ENCODE results near the gene IRF8. TPM values are rescaled to one million over a fixed set of nuclear protein-coding genes. Genes with fewer than 3 reads are reported as not detected.

Gene IRF8
- total RNA-seq, 2 donors from 2014 or later, result 5.4 to 22.8 TPM

DNA sequence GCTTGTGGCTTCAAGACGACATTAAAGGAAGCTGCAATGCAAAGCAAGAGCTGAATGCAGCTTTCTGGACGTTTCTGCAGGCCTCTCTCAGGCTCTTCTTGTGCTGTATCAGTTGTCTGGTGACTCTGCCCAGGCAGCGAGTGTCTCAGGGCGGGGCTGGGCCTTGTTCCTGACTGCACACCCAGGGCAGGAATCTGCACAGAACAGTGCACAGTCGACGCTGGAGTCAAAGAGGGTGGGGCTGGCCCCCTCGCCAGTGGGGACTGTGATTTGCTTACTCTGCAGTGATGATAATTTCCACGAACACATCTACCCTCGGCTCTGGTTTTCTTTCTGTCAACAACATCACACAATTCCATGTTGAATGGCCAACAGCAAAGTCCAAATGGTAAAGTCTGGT is 60.7 kb downstream of the IRF8 start:
- Mint-ChIP-seq H3K4me3 (no peak overlapping the region), H3K36me3 (ENCODE audit: low read depth) (no peaks in the 10 kb centered on the region), H3K4me1 (peaks cover 7% of the 10 kb centered on the region), H3K27ac (no peak overlapping the region), H3K27me3 (peaks cover 22% of the 10 kb centered on the region)
- H3K9me3 ChIP-seq (ENCODE audit: control insufficient read depth, low read length, poor library complexity, severe bottlenecking), result no peaks in the 10 kb centered on the region
- ATAC-seq (no peak), DNase-seq (no peak)

GRCh38 chr16:85960486-85961046 is 61.6 kb downstream of the IRF8 start:
- DNase-seq, result no peak
- Mint-ChIP-seq H3K36me3 (ENCODE audit: low read depth) (no peaks in the 10 kb centered on the region), H3K4me3 (no peak overlapping the region), H3K27ac (no peak overlapping the region), H3K4me1 (peaks cover 7% of the 10 kb centered on the region), H3K27me3 (peaks cover 22% of the 10 kb centered on the region)
- H3K9me3 ChIP-seq (ENCODE audit: control insufficient read depth, low read length, poor library complexity, severe bottlenecking), result no peaks in the 10 kb centered on the region
- no peak for ATAC-seq

- Mint-ChIP-seq H3K27ac (peak overlapping the region; percentile 34), H3K4me3 (no peak overlapping the region), H3K4me1 (no peaks in the 10 kb centered on the region), H3K27me3 (peaks cover 10% of the 10 kb centered on the region), H3K36me3 (ENCODE audit: low read depth) (no peaks in the 10 kb centered on the region)
- H3K9me3 ChIP-seq (ENCODE audit: control insufficient read depth, low read length, poor library complexity, severe bottlenecking), result no peaks in the 10 kb centered on the region
- DNase-seq (no peak), ATAC-seq (no peak)
These were observed 63.3 kb downstream of the IRF8 start for GRCh38 chr16:85961988-85962915.

DNA sequence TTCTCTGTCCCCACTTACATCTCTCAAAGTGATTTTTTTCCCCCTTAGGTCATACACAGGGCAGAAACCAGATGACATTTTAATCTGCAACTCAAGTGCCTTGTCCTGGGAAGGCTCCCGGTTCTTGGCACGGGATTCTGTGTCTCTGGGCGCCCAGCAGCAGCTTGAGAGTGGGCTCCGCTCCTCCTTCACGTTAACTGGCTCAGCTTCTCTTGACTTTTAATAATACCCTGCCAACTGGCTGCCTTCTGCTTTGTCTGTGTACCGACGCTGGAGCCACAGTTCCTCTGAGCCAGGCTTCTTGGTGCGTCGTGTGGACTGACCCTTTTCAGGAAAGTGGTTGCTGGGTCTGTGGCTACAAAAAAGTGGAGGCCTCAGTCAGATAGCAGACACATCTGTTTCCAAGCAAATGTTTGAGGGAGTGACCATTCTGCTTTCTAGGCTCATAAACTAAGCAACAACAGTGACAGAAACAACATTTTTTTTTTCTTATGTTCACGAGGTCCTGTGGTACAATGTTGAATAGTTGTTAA is 64.9 kb downstream of the IRF8 start:
- H3K27ac Mint-ChIP-seq, result no peak overlapping the region
- peaks cover 3% of the 10 kb centered on the region for H3K4me1 Mint-ChIP-seq
- no peak for ATAC-seq
- no peak for DNase-seq
- H3K4me3 Mint-ChIP-seq, result no peak overlapping the region
- H3K9me3 ChIP-seq (ENCODE audit: control insufficient read depth, low read length, poor library complexity, severe bottlenecking), result no peaks in the 10 kb centered on the region
- H3K36me3 Mint-ChIP-seq (ENCODE audit: low read depth), result no peaks in the 10 kb centered on the region
- H3K27me3 Mint-ChIP-seq, result peaks cover 10% of the 10 kb centered on the region

DNA sequence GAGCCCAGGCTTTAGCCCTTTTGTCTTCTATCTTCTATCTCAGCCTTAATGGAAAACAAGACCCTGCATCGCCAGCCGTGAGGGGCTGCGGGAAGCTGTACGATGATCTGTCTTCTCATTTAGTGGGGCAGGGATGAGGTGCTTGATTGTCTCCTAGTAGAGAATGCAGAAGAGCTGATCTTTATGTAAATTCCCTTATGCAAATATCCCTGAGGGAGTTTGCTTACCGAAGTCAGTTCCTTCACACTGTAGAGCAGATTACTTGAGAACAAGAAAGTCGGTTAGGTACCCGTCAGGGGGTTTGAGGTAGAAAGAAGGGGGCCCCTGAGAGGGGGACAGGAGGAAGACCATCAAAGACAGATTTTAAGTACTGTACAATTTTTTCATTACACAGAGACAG is 66.2 kb downstream of the IRF8 start:
- ATAC-seq, result peak; percentile 55
- DNase-seq, result no peak
- Mint-ChIP-seq H3K27me3 (peaks cover 10% of the 10 kb centered on the region), H3K27ac (no peak overlapping the region), H3K4me3 (no peak overlapping the region), H3K4me1 (peaks cover 11% of the 10 kb centered on the region), H3K36me3 (ENCODE audit: low read depth) (no peaks in the 10 kb centered on the region)
- no peaks in the 10 kb centered on the region for H3K9me3 ChIP-seq (ENCODE audit: control insufficient read depth, low read length, poor library complexity, severe bottlenecking)

DNA sequence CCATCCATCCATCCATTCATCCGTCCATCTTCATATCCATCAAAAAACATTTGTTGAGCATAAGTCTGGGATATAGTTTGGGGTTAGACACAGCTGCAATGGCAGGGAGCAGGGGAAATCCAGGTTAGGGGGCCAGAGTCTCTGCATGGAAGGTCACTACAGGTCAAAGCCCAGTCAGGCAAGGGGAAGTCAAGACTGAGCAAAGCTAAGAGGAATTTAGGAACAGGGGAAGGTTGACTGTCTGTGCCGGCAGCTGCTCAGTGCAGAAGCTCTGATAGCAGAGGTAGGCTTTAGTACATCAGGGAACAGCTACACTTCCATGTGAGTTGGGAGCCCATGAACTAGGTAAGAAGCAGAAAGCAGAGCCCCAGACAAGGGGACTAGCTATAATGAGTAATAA is 68.1 kb downstream of the IRF8 start:
- H3K36me3 Mint-ChIP-seq (ENCODE audit: low read depth), result no peaks in the 10 kb centered on the region
- H3K4me1 Mint-ChIP-seq, result peaks cover 14% of the 10 kb centered on the region
- no peak overlapping the region for H3K27ac Mint-ChIP-seq
- no peaks in the 10 kb centered on the region for H3K9me3 ChIP-seq (ENCODE audit: control insufficient read depth, low read length, poor library complexity, severe bottlenecking)
- no peak overlapping the region for H3K4me3 Mint-ChIP-seq
- ATAC-seq (no peak), DNase-seq (no peak)
- peaks cover 5% of the 10 kb centered on the region for H3K27me3 Mint-ChIP-seq

GRCh38 chr16:85968041-85968920 is 69.3 kb downstream of the IRF8 start:
- Mint-ChIP-seq H3K4me1 (peaks cover 14% of the 10 kb centered on the region), H3K4me3 (no peak overlapping the region), H3K36me3 (ENCODE audit: low read depth) (no peaks in the 10 kb centered on the region), H3K27me3 (no peaks in the 10 kb centered on the region), H3K27ac (no peak overlapping the region)
- H3K9me3 ChIP-seq (ENCODE audit: control insufficient read depth, low read length, poor library complexity, severe bottlenecking), result no peaks in the 10 kb centered on the region
- DNase-seq (no peak), ATAC-seq (no peak)

- Mint-ChIP-seq H3K36me3 (ENCODE audit: low read depth) (no peaks in the 10 kb centered on the region), H3K4me3 (no peak overlapping the region), H3K27ac (no peak overlapping the region), H3K4me1 (peaks cover 14% of the 10 kb centered on the region), H3K27me3 (no peaks in the 10 kb centered on the region)
- ATAC-seq, result no peak
- no peaks in the 10 kb centered on the region for H3K9me3 ChIP-seq (ENCODE audit: control insufficient read depth, low read length, poor library complexity, severe bottlenecking)
- DNase-seq, result no peak
These were observed 70.2 kb downstream of the IRF8 start for GRCh38 chr16:85969159-85969558.

DNA sequence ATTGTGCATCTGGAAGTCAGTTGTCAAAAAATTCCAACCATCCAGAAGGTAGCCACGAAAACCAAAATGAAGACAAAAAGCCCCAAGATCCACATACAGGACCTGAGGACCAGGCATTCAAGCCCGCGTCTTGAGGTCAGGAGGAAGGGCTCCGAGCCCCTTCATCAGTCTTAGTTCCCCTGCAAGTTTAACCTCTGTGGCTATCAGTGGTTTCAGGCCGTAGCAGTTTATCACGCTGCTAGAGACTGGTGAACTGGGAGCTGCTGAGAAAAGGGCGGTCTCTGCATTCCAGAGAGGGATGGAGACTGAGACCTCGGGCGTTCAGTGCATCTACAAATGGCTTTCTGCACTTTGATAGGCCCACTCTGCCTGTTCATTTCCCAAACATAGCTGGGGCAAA is 70.6 kb downstream of the IRF8 start:
- ATAC-seq (no peak), DNase-seq (no peak)
- Mint-ChIP-seq H3K4me1 (peaks cover 14% of the 10 kb centered on the region), H3K27me3 (no peaks in the 10 kb centered on the region), H3K27ac (peak overlapping the region; percentile 34), H3K36me3 (ENCODE audit: low read depth) (no peaks in the 10 kb centered on the region), H3K4me3 (no peak overlapping the region)
- H3K9me3 ChIP-seq (ENCODE audit: control insufficient read depth, low read length, poor library complexity, severe bottlenecking), result no peaks in the 10 kb centered on the region

- Mint-ChIP-seq H3K36me3 (ENCODE audit: low read depth) (no peaks in the 10 kb centered on the region), H3K4me3 (no peak overlapping the region), H3K27ac (peak overlapping the region; percentile 34), H3K4me1 (peaks cover 15% of the 10 kb centered on the region), H3K27me3 (no peaks in the 10 kb centered on the region)
- DNase-seq (no peak), ATAC-seq (no peak)
- no peaks in the 10 kb centered on the region for H3K9me3 ChIP-seq (ENCODE audit: control insufficient read depth, low read length, poor library complexity, severe bottlenecking)
These were observed 71.2 kb downstream of the IRF8 start for GRCh38 chr16:85970016-85970733.

DNA sequence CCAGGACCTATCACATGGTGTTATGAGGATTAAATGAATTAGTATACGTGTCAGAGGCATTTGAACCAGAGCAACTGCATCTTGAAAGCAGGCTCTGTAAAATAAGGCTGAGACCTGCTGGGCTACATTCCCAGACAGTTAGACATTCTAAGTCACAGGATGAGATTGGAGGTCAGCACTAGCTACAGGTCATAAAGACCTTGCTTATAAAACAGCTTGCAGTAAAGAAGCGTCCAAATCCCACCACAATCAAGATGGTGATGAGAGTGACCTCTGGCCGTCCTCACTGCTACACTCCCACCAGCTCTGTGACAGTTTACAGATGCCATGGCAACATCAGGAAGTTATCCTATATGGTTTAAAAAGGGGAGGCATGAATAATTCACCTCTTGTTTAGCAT is 71.8 kb downstream of the IRF8 start:
- no peak for ATAC-seq
- Mint-ChIP-seq H3K36me3 (ENCODE audit: low read depth) (no peaks in the 10 kb centered on the region), H3K4me1 (peaks cover 17% of the 10 kb centered on the region), H3K27ac (no peak overlapping the region), H3K27me3 (no peaks in the 10 kb centered on the region), H3K4me3 (no peak overlapping the region)
- no peaks in the 10 kb centered on the region for H3K9me3 ChIP-seq (ENCODE audit: control insufficient read depth, low read length, poor library complexity, severe bottlenecking)
- no peak for DNase-seq

Data from T-helper 17 cell (primary cell).